Amygdala (tissue), 56 donors: Measurements from ENCODE around the gene TSPYL4.
A peak's percentile ranks its signal among the peaks of the same experiment; 100 is the strongest.

Source experiments
- DNase-seq, 56 donors: peaks; one replicate each; lab custom pipeline; 2025; lab: John Stamatoyannopoulos, UW

TSPYL4 gene

GRCh38 chr6:116234689-116235088 lies 19.2 kb downstream of the TSPYL4 start:
- DNase-seq = no peak

DNA sequence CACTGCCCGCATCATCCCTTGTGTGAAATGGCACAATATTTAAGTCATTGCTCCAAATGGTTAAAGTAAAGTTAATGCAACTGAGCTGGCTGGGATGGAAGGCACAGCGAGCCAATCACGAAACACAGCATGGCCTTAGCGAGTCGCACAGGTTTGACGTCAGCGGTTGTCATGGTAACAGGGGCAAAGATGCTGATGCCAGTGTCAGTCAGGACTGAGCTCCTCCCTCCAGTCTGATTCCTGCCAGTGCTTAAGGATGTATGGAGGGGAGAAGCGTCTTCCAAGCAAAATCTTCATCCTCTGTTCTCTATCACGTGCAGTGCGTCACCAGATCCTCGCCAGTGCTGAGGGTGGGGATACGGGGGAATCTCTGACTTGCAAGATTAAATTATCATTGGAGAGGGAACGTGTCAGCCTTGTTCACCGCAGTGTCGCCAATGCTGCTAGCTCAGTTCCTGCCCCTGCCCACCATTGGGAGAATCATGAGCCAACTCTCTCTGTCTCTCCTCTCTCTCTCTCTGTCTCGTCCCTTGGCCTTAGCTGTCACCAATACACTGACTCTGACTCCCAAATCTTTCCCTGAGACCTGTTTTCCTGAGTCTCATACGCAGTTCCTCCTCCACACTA lies 24.5 kb downstream of the TSPYL4 start:
- DNase-seq = peak in 55 of 56 donors; percentile 25 to 98 (median 89)

GRCh38 chr6:116223355-116223754 lies 30.5 kb downstream of the TSPYL4 start:
- no peak for DNase-seq

DNA sequence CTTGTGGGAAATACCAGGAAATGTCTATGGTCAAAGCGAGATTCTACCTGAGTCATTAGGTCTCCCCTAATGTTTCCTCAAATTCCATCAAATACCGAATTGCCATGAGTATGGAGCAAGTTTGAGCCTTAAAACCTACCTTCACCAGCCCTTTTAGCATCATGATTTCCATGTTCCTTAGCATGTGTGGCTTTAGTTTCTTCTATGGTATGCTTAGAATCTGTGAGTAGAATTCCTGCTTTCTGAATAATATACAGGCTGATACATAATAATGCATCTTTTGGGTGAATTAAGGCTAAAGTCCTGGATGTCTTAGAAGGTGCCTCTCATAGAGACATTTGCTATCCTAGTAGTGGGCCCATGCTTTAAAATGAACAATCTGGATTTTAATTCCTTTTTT lies 32.0 kb downstream of the TSPYL4 start:
- no peak for DNase-seq

DNA sequence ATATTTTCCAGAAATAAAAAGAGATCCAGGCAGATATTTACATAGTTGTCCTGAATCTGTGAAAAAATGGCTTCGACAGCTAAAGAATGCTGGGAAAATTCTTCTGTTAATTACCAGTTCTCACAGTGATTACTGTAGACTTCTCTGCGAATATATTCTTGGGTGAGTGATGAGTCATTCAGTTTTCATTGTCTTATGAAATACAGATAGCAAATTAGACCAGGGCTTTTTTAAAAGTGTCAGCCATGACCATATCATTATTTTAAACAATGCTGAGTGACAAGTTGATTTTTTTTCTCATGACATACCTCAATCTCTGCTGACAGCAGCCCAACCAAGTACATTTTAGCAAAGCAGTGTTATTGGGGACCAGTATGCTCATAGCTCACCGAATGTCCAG lies 32.8 kb downstream of the TSPYL4 start:
- DNase-seq = no peak

- no peak for DNase-seq
Observed at GRCh38 chr6:116218866-116219265, 35.0 kb downstream of the TSPYL4 start.

DNA sequence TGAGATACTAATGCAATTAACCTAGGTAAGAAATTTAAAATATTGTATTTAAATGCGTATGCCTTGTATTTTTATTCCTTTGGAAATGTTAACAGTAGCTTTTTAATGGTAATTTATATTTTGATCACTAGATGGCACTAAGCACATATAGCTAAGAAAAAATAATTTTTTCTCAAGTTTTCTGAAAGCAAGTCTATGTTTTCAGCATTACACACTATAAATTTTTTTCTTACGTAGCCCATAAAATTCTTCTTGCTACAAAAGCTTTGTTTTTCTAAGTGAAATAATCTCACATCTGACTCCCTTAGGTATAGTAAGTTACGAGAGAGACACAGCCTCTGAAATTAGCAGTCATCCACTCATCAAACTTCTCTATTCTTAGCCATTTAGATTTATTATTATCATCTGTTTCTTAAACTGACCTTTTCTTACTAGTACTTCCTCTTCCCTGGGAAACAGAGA lies 35.7 kb downstream of the TSPYL4 start:
- no peak for DNase-seq

DNA sequence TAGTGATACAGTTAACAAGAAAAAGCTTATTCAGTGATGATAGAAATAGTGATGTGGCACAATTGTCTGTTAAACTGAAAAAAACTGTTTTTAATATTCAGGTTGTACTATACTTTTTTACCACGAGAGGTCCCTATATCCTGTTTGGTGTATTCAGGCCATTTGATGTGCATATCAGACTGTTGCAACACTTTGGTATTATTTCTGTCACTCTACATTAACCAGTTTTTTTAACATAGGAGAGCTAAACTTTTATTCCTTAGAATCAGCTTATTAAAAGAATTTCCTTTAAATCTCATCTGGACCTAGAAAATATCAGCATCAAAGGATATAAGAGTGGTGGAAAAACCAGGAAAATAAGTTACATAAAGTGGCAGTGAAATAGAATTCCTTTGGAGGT lies 36.8 kb downstream of the TSPYL4 start:
- no peak for DNase-seq

GRCh38 chr6:116215414-116215813 lies 38.5 kb downstream of the TSPYL4 start:
- DNase-seq = no peak

- DNase-seq = no peak
Observed at GRCh38 chr6:116214681-116215080, 39.2 kb downstream of the TSPYL4 start.

GRCh38 chr6:116210750-116211425 lies 43.0 kb downstream of the TSPYL4 start:
- DNase-seq = peak in 3 of 56 donors; percentile 0 to 4 (median 3)

- no peak for DNase-seq
Observed at GRCh38 chr6:116210316-116210715, 43.6 kb downstream of the TSPYL4 start.

DNA sequence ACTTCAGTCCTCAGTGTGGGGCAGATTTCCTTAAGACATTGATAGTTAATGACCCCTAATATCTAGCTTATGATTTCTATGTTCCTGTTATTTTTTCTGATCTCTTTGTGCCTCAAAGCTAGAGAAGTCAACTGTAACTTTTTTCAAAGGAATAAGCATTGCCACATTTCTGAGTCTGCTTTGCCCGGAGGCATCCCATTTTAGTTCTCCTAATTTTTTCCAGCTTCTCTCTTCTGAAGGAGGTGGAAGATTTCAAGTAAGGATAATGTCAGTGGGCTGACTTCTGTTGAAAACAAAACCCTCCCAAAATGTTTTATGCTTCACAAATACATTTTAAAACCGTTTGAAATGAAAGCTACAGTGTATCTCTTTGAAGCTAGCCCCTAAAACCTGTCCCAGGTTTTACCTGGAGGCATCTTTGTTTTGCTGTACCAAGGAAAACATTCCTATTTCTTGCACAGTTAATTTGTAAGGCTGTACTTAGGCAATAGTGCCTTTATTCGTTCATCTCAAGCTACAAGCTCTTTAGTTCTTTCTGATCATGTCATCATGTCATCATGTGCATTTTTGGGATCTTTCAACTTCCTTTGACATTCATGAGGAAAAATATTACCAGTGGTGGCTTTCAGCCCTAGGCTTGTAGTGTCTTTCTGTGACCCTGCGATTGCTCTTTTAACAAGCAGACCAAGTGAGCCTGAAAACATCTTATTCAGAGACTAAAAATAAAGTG lies 45.7 kb downstream of the TSPYL4 start:
- DNase-seq = no peak

- DNase-seq = no peak
Observed at GRCh38 chr6:116206231-116206903, 47.5 kb downstream of the TSPYL4 start.

DNA sequence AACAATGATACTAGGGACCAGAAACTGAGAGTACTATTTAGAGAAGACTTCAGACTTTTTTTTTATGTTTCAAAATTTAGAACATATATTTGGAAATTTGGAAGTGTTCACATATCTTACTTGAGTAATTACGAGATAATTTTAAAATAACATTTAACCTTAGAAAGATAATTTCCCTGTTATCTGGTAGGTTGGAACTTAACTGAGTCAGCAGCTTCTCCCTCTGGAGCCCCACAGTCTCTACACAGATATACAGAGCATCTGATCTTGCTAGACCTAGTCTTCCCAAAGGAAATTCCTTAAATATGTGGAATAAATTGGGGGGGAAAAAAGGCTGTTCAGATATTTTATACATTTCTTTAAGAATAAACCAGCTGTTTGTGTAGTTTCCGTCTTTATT lies 48.6 kb downstream of the TSPYL4 start:
- DNase-seq = no peak

- no peak for DNase-seq
Observed at GRCh38 chr6:116201538-116201937, 52.3 kb downstream of the TSPYL4 start.

- no peak for DNase-seq
Observed at GRCh38 chr6:116200619-116201249, 53.1 kb downstream of the TSPYL4 start.
